SK-N-SH (cell line): ENCODE data around the gene TXNDC11.

Experiments used
- CTCF ChIP-seq: fragments of 200-600 bp; sonication (generic); IDR thresholded peaks from 2 replicates; pipeline ENCODE4 v1.6.1; 2017; ENCODE audit warnings: antibody characterized with exemption, mild to moderate bottlenecking, moderate library complexity
- EP300 ChIP-seq, 2 experiments: IDR thresholded peaks; 2 replicates each; pipeline versions ENCODE4 v1.4.0 to v1.6.1; 2012; ENCODE audit warnings: borderline replicate concordance in 1 of 2, low read depth in 1 of 2, low read length in 1 of 2
- FOXJ3 ChIP-seq: sonication (generic); formaldehyde crosslinking; IDR thresholded peaks from 2 replicates; pipeline ENCODE4 v1.5.1; 2020; ENCODE audit warnings: mild to moderate bottlenecking, missing genetic modification reagents
- FOXM1 ChIP-seq: IDR thresholded peaks from 2 replicates; pipeline ENCODE4 v1.4.0; 2012; ENCODE audit warnings: low read depth, mild to moderate bottlenecking
- GATA2 ChIP-seq: sonication (generic); formaldehyde crosslinking; IDR thresholded peaks from 2 replicates; pipeline ENCODE4 v1.5.0; 2020; ENCODE audit warnings: mild to moderate bottlenecking, missing genetic modification reagents
- NRF1 ChIP-seq: IDR thresholded peaks from 2 replicates; pipeline ENCODE4 v1.6.1; 2012; ENCODE audit warnings: low read depth, mild to moderate bottlenecking, low read length
- RAD21 ChIP-seq: IDR thresholded peaks from 2 replicates; pipeline ENCODE4 v1.6.1; 2012; ENCODE audit warnings: mild to moderate bottlenecking, low read length
- REST ChIP-seq: IDR thresholded peaks from 2 replicates; pipeline ENCODE4 v1.6.1; 2012; ENCODE audit warnings: mild to moderate bottlenecking, low read depth, low read length, moderate library complexity
- SIN3A ChIP-seq: IDR thresholded peaks from 2 replicates; pipeline ENCODE4 v1.6.1; 2012; ENCODE audit warnings: low read depth, mild to moderate bottlenecking, low read length, moderate library complexity, borderline replicate concordance
- SMC3 ChIP-seq: IDR thresholded peaks from 2 replicates; pipeline ENCODE4 v1.6.1; 2012; ENCODE audit warnings: low read depth, low read length, improper control_type of control experiment
- USF1 ChIP-seq: IDR thresholded peaks from 2 replicates; pipeline ENCODE4 v1.4.0; 2012; ENCODE audit warnings: low read depth, borderline replicate concordance

GRCh38 chr16:11679250-11679649 is 63.4 kb downstream of the TXNDC11 start:
- TF ChIP-seq FOXJ3 (CRISPR knock-in tag), result no peak
- no peak for TF ChIP-seq GATA2
- no peak for TF ChIP-seq CTCF
- no peak for TF ChIP-seq FOXM1
- no peak for TF ChIP-seq REST
- no peak for TF ChIP-seq SMC3
- no peak for TF ChIP-seq RAD21
- no peak for TF ChIP-seq EP300 (IDR thresholded peaks at IDR 0.05; ENCODE audit: borderline replicate concordance in 1 of 2, low read depth in 1 of 2, low read length in 1 of 2)
- no peak for TF ChIP-seq NRF1
- no peak for TF ChIP-seq USF1
- TF ChIP-seq SIN3A, result no peak
